SKM-1 (cell line): ENCODE data around the gene L3MBTL4.

Experiments used
- DNase-seq: peaks from one replicate; lab custom pipeline; 2025; ENCODE audit not compliant: unreplicated experiment; lab: John Stamatoyannopoulos, UW

L3MBTL4 gene

DNA sequence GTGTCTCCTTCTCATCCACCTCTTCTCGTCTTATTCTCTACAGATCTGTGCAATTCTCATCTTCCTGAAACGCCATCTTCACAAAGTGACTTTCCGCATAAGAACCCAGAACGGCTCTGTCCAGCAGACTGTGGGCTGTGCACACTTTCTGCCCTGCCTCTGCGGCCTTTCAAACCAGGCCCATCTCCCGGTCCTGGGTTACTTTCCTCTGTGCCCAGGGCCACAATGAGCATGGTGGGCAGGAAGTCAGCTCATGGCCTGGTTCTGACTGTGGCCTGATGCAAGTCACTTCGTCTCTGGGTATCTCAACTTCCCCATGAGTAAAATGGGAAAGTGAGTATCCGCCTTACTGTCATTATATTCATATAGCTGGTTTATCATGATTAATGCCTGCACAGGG lies 447.7 kb downstream of the L3MBTL4 start:
- no peak for DNase-seq

- DNase-seq = no peak
Measured at GRCh38 chr18:5966514-5966913, 448.2 kb downstream of the L3MBTL4 start.

DNA sequence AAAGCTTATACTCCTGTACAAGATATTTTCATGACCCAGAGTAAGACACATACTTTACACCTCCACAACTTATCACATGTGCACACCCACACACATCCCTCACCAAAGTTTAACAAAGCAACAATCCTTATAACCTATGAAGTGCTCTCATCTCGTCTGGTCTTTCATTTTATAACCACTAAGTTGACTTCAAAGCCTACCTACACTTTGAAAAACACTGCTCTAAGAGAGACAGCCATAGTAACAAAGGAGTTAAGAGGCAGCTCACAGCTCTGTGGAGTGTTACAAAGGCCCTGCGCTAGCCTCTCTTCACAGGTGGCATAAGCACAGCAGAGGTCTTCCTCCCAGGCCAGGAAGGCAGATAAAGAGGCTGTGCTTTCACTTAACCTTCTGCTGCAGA lies 449.7 kb downstream of the L3MBTL4 start:
- DNase-seq = no peak

- DNase-seq = no peak
Measured at GRCh38 chr18:5964596-5964995, 450.1 kb downstream of the L3MBTL4 start.

- DNase-seq = no peak
Measured at GRCh38 chr18:5964108-5964507, 450.6 kb downstream of the L3MBTL4 start.

DNA sequence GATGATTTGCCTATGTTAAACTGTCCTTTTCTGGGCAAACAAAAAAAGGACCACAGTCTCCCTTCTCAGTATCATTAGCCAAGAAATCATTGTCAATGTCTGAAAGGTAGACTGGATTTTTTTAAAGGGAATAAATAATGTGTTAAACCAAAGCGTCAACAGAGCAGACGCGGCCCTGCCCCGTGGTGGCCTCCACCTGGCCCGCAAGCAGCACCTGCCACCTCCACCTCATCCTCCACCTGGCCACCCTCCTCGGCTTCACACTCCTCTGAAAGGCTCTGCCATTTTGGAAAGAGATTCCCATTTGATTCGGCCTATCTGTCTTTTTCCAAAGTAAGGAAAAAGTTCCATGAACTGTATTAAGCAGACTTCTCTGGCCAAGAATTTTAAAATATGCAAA lies 451.4 kb downstream of the L3MBTL4 start:
- DNase-seq = no peak

GRCh38 chr18:5962362-5962761 lies 452.3 kb downstream of the L3MBTL4 start:
- no peak for DNase-seq

DNA sequence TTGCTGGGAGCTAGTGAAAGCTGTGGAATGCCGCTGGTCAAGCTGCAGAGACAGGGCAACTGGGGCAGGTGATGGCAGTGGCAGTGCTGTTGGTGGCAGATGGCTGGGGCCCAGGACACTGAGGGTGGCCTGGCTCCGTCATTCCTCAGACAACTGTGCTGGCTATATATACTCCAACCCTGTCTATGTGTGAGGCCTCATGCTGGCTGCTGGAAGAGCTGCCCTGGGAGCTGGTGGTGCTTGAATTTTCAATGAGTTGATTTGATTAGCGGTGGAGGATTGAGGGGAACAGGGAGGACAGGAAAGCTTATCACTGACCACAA lies 452.9 kb downstream of the L3MBTL4 start:
- DNase-seq = no peak

- no peak for DNase-seq
Measured at GRCh38 chr18:5961097-5961827, 453.4 kb downstream of the L3MBTL4 start.

DNA sequence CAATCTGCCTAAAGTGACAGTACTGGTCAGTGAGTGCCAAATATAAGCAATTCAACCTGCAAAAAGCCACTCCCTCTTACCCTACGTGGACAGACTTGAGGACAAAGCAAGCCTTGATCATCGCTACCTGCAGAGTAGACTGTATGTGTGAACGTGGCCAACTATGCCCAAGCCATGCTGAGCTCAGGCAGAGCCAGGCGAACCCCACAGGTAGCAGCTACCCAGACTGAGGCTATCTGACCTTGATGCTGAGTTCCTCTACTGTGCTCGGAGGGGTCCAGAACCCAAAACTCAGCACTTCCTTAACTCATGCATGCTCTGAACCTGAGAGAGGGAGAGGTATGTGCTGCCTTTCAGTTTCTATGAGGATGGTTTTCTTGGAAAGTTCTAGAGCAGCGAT lies 455.9 kb downstream of the L3MBTL4 start:
- no peak for DNase-seq

DNA sequence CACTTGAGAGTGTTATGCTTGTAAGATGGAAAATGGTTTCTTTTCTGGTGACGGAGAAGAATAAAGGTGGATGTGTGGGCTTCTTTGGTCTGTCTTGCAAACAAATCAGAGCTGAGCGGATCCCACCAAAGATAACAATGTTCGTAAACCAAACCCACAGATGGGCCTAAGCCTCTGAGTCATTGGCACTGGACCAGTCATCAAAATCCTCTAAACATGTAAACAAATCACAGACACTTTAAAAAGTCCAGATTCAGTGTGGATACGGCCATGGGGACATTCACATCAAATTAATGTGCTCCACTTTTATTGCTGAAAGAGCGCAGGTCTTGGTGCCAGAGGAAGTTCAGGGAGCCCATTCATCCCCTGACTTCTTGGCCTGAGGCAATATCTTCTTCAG lies 458.9 kb downstream of the L3MBTL4 start:
- DNase-seq = no peak

DNA sequence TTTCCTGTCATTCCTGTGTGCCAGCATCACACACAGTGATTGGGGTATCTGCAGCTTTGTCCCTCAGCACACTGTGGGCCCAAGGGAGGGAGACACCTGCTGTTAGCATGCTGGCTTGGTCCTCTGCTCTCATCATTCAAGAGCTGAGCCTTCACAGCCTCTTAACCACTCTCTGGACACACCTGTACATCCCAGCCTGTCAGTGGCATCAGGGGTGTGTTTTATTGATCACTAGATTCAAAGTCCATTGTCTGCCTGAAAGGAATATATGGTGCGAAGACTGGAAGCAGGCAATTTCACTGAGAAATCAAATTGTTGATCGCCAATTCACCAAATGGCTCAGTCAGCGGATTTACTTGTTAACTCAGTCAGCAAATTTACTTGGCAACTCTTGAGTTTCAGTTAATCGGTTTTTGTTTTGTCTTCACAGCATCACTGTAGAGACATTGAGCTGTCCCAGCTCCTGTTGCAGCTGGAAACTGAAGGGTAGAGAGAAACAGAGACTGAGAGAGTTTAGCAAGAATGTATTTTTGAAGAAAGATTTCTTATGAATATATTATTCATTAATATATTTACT lies 463.1 kb downstream of the L3MBTL4 start:
- DNase-seq = no peak

DNA sequence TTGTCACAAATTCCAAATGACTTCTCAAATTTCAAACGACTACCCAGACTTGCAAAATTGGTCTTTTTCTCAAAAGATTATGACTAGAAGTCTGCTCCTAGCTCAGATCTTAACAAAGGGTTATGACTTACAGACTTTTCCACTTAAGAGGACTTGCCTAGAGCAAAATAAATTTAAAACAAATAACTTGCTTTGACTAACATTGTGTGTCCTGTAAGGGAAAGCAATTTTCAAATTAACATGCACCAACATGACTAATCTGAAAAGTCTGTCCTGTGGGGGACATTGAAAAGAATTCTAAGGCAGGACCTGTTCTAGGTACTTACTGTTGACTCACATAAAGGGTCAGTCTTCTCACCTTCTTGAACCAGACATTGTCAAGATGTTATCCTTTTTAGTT lies 465.9 kb downstream of the L3MBTL4 start:
- DNase-seq = no peak

DNA sequence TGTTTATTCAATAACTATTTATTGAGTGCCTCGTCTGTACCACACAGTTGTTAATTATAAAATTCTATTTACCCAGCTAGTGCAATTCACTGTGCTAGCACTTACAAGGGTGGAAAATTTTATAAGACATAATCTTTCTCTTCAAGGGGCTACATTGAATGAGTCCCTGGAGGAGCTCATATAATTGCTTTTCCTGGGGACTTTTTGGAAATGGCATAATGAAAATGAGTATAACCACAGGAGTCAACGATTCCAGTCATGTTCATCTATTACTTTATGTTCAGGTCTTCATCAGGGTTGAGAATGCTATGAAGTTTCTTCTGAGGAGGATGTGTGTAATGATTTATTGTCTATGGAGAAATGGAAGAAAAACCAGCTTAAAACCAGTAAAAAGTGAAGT lies 466.5 kb downstream of the L3MBTL4 start:
- DNase-seq = no peak

- DNase-seq = no peak
Measured at GRCh38 chr18:5944448-5944847, 470.3 kb downstream of the L3MBTL4 start.

GRCh38 chr18:5943514-5943913 lies 471.2 kb downstream of the L3MBTL4 start:
- DNase-seq = no peak

GRCh38 chr18:5942591-5942990 lies 472.1 kb downstream of the L3MBTL4 start:
- no peak for DNase-seq

DNA sequence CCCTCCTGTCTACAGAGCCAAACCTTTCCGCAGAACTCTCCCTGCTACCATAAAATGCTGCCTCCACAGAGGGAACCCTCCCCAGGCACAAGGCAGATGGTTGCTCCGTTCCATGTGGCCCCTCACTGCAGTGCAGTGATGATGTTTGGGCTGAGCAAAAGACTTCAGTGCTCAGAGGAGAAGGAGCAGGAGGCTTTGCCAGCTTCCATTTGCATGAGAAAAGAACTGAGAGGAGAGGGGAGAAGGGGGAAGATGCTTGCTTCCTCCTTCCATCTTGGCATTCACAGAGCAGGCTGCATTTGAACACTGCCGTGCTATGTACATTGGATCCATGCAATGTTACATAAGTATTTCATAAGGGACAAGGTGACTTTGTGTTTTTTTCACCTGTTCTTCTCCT lies 472.8 kb downstream of the L3MBTL4 start:
- DNase-seq = no peak

- no peak for DNase-seq
Measured at GRCh38 chr18:5939801-5940667, 474.7 kb downstream of the L3MBTL4 start.

GRCh38 chr18:5937795-5938194 lies 476.9 kb downstream of the L3MBTL4 start:
- no peak for DNase-seq

DNA sequence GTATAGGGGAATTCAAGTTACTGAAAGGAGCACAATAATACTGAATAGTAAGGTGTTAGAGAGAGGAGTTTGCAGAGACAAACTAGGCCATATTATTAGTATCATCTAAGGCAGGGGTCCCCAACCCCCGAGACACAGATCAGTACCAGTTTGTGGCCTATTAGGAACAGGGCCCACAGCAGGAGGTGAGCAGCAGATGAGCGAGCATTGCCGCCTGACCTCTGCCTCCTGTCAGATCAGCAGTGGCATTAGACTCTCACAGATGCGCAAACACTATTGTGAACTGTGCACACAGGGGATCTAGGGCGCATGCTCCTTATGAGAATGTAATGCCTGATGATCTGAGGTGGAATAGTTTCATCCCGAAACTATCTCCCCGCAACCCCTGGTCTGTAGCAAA lies 477.6 kb downstream of the L3MBTL4 start:
- no peak for DNase-seq

DNA sequence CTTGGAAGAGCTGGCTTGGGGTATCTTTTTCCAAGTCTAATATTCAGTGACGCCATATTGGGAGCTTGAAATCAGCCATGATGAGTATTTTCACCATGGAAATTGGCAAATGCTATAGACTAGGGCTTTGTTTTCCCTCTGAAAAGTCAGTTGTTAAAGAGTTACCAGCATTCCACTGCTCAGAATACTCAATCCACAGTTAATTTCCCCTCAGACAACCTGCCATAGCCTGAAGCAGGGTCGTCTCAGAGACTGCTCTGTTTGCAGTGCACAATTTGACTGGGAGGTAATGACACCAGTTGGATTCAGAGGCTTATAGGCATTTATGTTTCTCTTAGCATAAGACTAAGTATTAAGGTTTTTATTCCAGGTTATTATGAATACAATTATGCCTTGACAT lies 483.9 kb downstream of the L3MBTL4 start:
- DNase-seq = no peak
